ENCODE results near the gene RPP14.
A peak's percentile ranks its signal among the peaks of the same experiment; 100 is the strongest.

Gene RPP14

GRCh38 chr3:58292866-58293265, 13.2 kb upstream of the RPP14 start:
- no peak for DNase-seq

- DNase-seq, result no peak
Measured at GRCh38 chr3:58293516-58293915, 12.5 kb upstream of the RPP14 start.

- no peak for DNase-seq
Measured at GRCh38 chr3:58296269-58296668, 9.8 kb upstream of the RPP14 start.

- DNase-seq, result no peak
Measured at GRCh38 chr3:58296843-58297242, 9.2 kb upstream of the RPP14 start.

- DNase-seq, result no peak
Measured at GRCh38 chr3:58298190-58298589, 7.9 kb upstream of the RPP14 start.

GRCh38 chr3:58299075-58299474, 7.0 kb upstream of the RPP14 start:
- no peak for DNase-seq

GRCh38 chr3:58299839-58300516, 6.1 kb upstream of the RPP14 start:
- no peak for DNase-seq

- peak; percentile 57 for DNase-seq
Measured at GRCh38 chr3:58307639-58308215, 1.7 kb downstream of the RPP14 start.

- no peak for DNase-seq
Measured at GRCh38 chr3:58308728-58309127, 2.7 kb downstream of the RPP14 start.

GRCh38 chr3:58317811-58318210, 11.8 kb downstream of the RPP14 start:
- no peak for DNase-seq

GRCh38 chr3:58321791-58322190, 15.7 kb downstream of the RPP14 start:
- no peak for DNase-seq

GRCh38 chr3:58322793-58323192, 16.7 kb downstream of the RPP14 start:
- DNase-seq, result no peak

GRCh38 chr3:58323529-58324390, 17.7 kb downstream of the RPP14 start:
- peak; percentile 30 for DNase-seq

- peak; percentile 48 for DNase-seq
Measured at GRCh38 chr3:58324391-58325390, 18.6 kb downstream of the RPP14 start.

GRCh38 chr3:58325525-58325992, 19.5 kb downstream of the RPP14 start:
- DNase-seq, result no peak

GRCh38 chr3:58326267-58326900, 20.3 kb downstream of the RPP14 start:
- DNase-seq, result no peak

GRCh38 chr3:58329150-58329921, 23.3 kb downstream of the RPP14 start:
- DNase-seq, result no peak

GRCh38 chr3:58329922-58330413, 23.9 kb downstream of the RPP14 start:
- no peak for DNase-seq

- no peak for DNase-seq
Measured at GRCh38 chr3:58331593-58332152, 25.6 kb downstream of the RPP14 start.

GRCh38 chr3:58332575-58333188, 26.6 kb downstream of the RPP14 start, which contains the start of gene PXK:
PXK (plus strand) TSS chr3:58332892; CDS start chr3:58332989, 97 bp downstream.
- peak; percentile 81 for DNase-seq
